Hepatocyte (in vitro differentiated cells): ENCODE data around the gene EXOC4.

Experiments
- EZH2 ChIP-seq: fragments of 200-600 bp; sonication (generic); IDR thresholded peaks from 2 replicates; pipeline ENCODE4 v1.6.1; 2016; ENCODE audit warnings: antibody characterized with exemption, mild to moderate bottlenecking, borderline replicate concordance
- EZH2phosphoT487 ChIP-seq: fragments of 200-600 bp; sonication (generic); IDR thresholded peaks from one replicate; pipeline ENCODE4 v1.6.1; 2018; ENCODE audit warnings: antibody characterized with exemption, mild to moderate bottlenecking, low read depth, moderate library complexity; ENCODE audit not compliant: unreplicated experiment, severe bottlenecking
- TF ChIP-seq, protein P1 (sequence below): fragments of 200-600 bp; sonication (generic); IDR thresholded peaks from 2 replicates; pipeline ENCODE4 v1.5.1; 2016; ENCODE audit warnings: antibody characterized with exemption, mild to moderate bottlenecking; ENCODE audit not compliant: poor library complexity

DNA sequence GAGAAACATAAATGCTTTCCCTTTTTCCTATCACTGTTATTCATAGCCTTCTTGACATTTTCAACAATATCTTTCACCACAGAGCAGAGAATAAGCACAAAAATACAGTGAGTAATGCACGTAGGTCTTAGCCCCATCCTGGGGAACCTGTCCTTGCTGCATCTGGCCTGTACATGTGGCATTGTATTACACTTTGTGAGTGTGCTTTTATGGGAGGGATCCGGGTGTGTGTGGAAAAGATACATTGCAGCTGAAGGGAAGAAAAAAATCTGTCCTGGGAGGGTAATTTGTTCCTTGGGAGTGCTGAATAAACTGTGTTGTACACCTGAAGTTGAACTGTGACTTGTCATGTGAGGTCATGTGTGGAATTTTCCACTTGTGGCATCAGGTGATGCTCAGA is 451.6 kb downstream of the EXOC4 start:
- TF ChIP-seq, protein P1, sequence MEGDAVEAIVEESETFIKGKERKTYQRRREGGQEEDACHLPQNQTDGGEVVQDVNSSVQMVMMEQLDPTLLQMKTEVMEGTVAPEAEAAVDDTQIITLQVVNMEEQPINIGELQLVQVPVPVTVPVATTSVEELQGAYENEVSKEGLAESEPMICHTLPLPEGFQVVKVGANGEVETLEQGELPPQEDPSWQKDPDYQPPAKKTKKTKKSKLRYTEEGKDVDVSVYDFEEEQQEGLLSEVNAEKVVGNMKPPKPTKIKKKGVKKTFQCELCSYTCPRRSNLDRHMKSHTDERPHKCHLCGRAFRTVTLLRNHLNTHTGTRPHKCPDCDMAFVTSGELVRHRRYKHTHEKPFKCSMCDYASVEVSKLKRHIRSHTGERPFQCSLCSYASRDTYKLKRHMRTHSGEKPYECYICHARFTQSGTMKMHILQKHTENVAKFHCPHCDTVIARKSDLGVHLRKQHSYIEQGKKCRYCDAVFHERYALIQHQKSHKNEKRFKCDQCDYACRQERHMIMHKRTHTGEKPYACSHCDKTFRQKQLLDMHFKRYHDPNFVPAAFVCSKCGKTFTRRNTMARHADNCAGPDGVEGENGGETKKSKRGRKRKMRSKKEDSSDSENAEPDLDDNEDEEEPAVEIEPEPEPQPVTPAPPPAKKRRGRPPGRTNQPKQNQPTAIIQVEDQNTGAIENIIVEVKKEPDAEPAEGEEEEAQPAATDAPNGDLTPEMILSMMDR: no peak
- TF ChIP-seq EZH2 (no peak), EZH2phosphoT487 (no peak)
